ENCODE data around the gene NYAP2.

The NYAP2 gene

GRCh38 chr2:225493420-225494099 is 94.0 kb downstream of the NYAP2 start:
- Histone ChIP-seq H3K4me3 (ENCODE audit: low read length) (no peak overlapping the region), H3K9ac (ENCODE audit: low read length) (no peak overlapping the region), H3K27me3 (ENCODE audit: control insufficient read depth, insufficient read depth, low read length) (no peaks in the 10 kb centered on the region), H3K36me3 (ENCODE audit: control insufficient read depth, insufficient read depth, low read length) (no peaks in the 10 kb centered on the region), H3K4me1 (ENCODE audit: control insufficient read depth, insufficient read depth, low read length) (no peaks in the 10 kb centered on the region), H3K9me3 (ENCODE audit: control insufficient read depth, low read length) (no peaks in the 10 kb centered on the region)

GRCh38 chr2:225494100-225494459 is 94.6 kb downstream of the NYAP2 start:
- Histone ChIP-seq H3K4me1 (ENCODE audit: control insufficient read depth, insufficient read depth, low read length) (no peaks in the 10 kb centered on the region), H3K27me3 (ENCODE audit: control insufficient read depth, insufficient read depth, low read length) (no peaks in the 10 kb centered on the region), H3K9me3 (ENCODE audit: control insufficient read depth, low read length) (no peaks in the 10 kb centered on the region), H3K4me3 (ENCODE audit: low read length) (no peak overlapping the region), H3K9ac (ENCODE audit: low read length) (no peak overlapping the region), H3K36me3 (ENCODE audit: control insufficient read depth, insufficient read depth, low read length) (no peaks in the 10 kb centered on the region)

GRCh38 chr2:225495706-225496105 is 96.2 kb downstream of the NYAP2 start:
- Histone ChIP-seq H3K27me3 (ENCODE audit: control insufficient read depth, insufficient read depth, low read length) (no peaks in the 10 kb centered on the region), H3K9me3 (ENCODE audit: control insufficient read depth, low read length) (no peaks in the 10 kb centered on the region), H3K9ac (ENCODE audit: low read length) (no peak overlapping the region), H3K36me3 (ENCODE audit: control insufficient read depth, insufficient read depth, low read length) (no peaks in the 10 kb centered on the region), H3K4me3 (ENCODE audit: low read length) (no peak overlapping the region), H3K4me1 (ENCODE audit: control insufficient read depth, insufficient read depth, low read length) (no peaks in the 10 kb centered on the region)

- H3K4me1 ChIP-seq (ENCODE audit: control insufficient read depth, insufficient read depth, low read length): no peaks in the 10 kb centered on the region
- no peaks in the 10 kb centered on the region for H3K36me3 ChIP-seq (ENCODE audit: control insufficient read depth, insufficient read depth, low read length)
- H3K9ac ChIP-seq (ENCODE audit: low read length): no peak overlapping the region
- H3K9me3 ChIP-seq (ENCODE audit: control insufficient read depth, low read length): no peaks in the 10 kb centered on the region
- H3K27me3 ChIP-seq (ENCODE audit: control insufficient read depth, insufficient read depth, low read length): no peaks in the 10 kb centered on the region
- no peak overlapping the region for H3K4me3 ChIP-seq (ENCODE audit: low read length)
These were observed 97.1 kb downstream of the NYAP2 start for GRCh38 chr2:225496568-225496967.

- no peaks in the 10 kb centered on the region for H3K36me3 ChIP-seq (ENCODE audit: control insufficient read depth, insufficient read depth, low read length)
- H3K9ac ChIP-seq (ENCODE audit: low read length): no peak overlapping the region
- no peak overlapping the region for H3K4me3 ChIP-seq (ENCODE audit: low read length)
- H3K27me3 ChIP-seq (ENCODE audit: control insufficient read depth, insufficient read depth, low read length): no peaks in the 10 kb centered on the region
- H3K9me3 ChIP-seq (ENCODE audit: control insufficient read depth, low read length): no peaks in the 10 kb centered on the region
- H3K4me1 ChIP-seq (ENCODE audit: control insufficient read depth, insufficient read depth, low read length): no peaks in the 10 kb centered on the region
These were observed 97.7 kb downstream of the NYAP2 start for GRCh38 chr2:225497166-225497565.

GRCh38 chr2:225501022-225501421 is 101.5 kb downstream of the NYAP2 start:
- no peaks in the 10 kb centered on the region for H3K36me3 ChIP-seq (ENCODE audit: control insufficient read depth, insufficient read depth, low read length)
- H3K9ac ChIP-seq (ENCODE audit: low read length): no peak overlapping the region
- no peaks in the 10 kb centered on the region for H3K4me1 ChIP-seq (ENCODE audit: control insufficient read depth, insufficient read depth, low read length)
- no peaks in the 10 kb centered on the region for H3K9me3 ChIP-seq (ENCODE audit: control insufficient read depth, low read length)
- H3K27me3 ChIP-seq (ENCODE audit: control insufficient read depth, insufficient read depth, low read length): no peaks in the 10 kb centered on the region
- H3K4me3 ChIP-seq (ENCODE audit: low read length): no peak overlapping the region

DNA sequence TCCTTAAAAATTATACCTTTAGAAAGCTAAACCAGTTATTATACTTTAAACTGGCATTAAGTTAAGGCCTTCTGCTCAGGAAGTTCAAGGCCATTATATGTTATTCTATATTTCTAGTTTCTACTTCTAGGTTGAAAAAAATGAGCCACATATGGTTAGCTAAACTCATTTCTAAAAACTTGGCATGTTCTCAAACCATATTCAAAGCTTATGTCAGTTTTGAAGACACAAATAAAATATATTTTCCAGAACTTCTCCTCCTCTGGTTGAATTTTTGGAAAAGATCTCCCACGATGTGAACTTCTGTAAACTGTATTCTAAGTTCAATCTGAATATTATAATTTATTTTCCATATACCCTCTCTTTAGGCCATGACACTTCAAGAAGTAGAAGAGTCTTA is 103.5 kb downstream of the NYAP2 start:
- H3K27me3 ChIP-seq (ENCODE audit: control insufficient read depth, insufficient read depth, low read length): no peaks in the 10 kb centered on the region
- H3K4me1 ChIP-seq (ENCODE audit: control insufficient read depth, insufficient read depth, low read length): no peaks in the 10 kb centered on the region
- no peak overlapping the region for H3K9ac ChIP-seq (ENCODE audit: low read length)
- no peaks in the 10 kb centered on the region for H3K9me3 ChIP-seq (ENCODE audit: control insufficient read depth, low read length)
- no peaks in the 10 kb centered on the region for H3K36me3 ChIP-seq (ENCODE audit: control insufficient read depth, insufficient read depth, low read length)
- H3K4me3 ChIP-seq (ENCODE audit: low read length): no peak overlapping the region

- Histone ChIP-seq H3K27me3 (ENCODE audit: control insufficient read depth, insufficient read depth, low read length) (no peaks in the 10 kb centered on the region), H3K4me1 (ENCODE audit: control insufficient read depth, insufficient read depth, low read length) (peaks cover 13% of the 10 kb centered on the region)
These were observed 111.3 kb downstream of the NYAP2 start for GRCh38 chr2:225510796-225511195.

GRCh38 chr2:225512469-225512868 is 113.0 kb downstream of the NYAP2 start:
- Histone ChIP-seq H3K4me3 (ENCODE audit: low read length) (no peak overlapping the region), H3K4me1 (ENCODE audit: control insufficient read depth, insufficient read depth, low read length) (peaks cover 13% of the 10 kb centered on the region), H3K27me3 (ENCODE audit: control insufficient read depth, insufficient read depth, low read length) (no peaks in the 10 kb centered on the region), H3K9me3 (ENCODE audit: control insufficient read depth, low read length) (no peaks in the 10 kb centered on the region), H3K9ac (ENCODE audit: low read length) (no peak overlapping the region), H3K36me3 (ENCODE audit: control insufficient read depth, insufficient read depth, low read length) (no peaks in the 10 kb centered on the region)

More at GRCh38 chr2:225510796-225511195, 111.3 kb downstream of the NYAP2 start:
- Histone ChIP-seq H3K9me3 (ENCODE audit: control insufficient read depth, low read length) (no peaks in the 10 kb centered on the region), H3K9ac (ENCODE audit: low read length) (no peak overlapping the region), H3K4me3 (ENCODE audit: low read length) (no peak overlapping the region), H3K36me3 (ENCODE audit: control insufficient read depth, insufficient read depth, low read length) (no peaks in the 10 kb centered on the region)

DNA sequence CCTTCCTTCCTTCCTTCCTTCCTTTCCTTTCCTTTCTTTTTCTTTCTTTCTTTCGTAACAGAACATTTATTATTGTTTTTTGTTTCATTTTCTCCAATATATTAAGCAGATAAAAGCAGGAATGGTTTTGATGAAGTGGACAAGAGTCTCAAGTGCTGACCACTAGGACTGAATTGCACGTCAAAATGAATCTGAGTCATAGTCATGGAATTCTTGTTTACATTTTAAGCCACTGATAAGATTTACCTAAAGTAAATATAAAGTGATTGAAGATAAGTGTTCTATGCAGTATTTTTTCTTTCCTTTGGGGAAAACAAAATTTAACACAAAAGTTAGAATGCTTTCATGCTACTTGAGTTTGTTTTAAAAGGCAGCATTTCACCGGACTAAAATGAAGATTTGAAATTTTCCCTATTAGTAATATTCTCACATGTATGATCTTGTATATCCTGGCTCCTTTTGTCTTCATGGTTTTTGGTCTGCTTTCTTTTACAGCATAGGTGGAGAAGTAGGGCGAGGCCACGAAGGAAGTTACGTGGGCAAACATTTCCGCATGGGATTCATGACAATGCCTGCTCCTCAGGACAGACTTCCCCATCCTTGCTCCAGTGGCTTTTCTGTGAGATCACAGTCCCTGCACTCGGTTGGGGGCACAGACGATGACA is 113.5 kb downstream of the NYAP2 start:
- peaks cover 13% of the 10 kb centered on the region for H3K4me1 ChIP-seq (ENCODE audit: control insufficient read depth, insufficient read depth, low read length)
- no peak overlapping the region for H3K9ac ChIP-seq (ENCODE audit: low read length)
- H3K9me3 ChIP-seq (ENCODE audit: control insufficient read depth, low read length): no peaks in the 10 kb centered on the region
- no peaks in the 10 kb centered on the region for H3K36me3 ChIP-seq (ENCODE audit: control insufficient read depth, insufficient read depth, low read length)
- no peak overlapping the region for H3K4me3 ChIP-seq (ENCODE audit: low read length)
- H3K27me3 ChIP-seq (ENCODE audit: control insufficient read depth, insufficient read depth, low read length): no peaks in the 10 kb centered on the region

- no peaks in the 10 kb centered on the region for H3K27me3 ChIP-seq (ENCODE audit: control insufficient read depth, insufficient read depth, low read length)
- H3K9ac ChIP-seq (ENCODE audit: low read length): no peak overlapping the region
- no peak overlapping the region for H3K4me3 ChIP-seq (ENCODE audit: low read length)
- no peaks in the 10 kb centered on the region for H3K9me3 ChIP-seq (ENCODE audit: control insufficient read depth, low read length)
- H3K4me1 ChIP-seq (ENCODE audit: control insufficient read depth, insufficient read depth, low read length): peaks cover 13% of the 10 kb centered on the region
- H3K36me3 ChIP-seq (ENCODE audit: control insufficient read depth, insufficient read depth, low read length): no peaks in the 10 kb centered on the region
These were observed 115.5 kb downstream of the NYAP2 start for GRCh38 chr2:225515033-225515432.

DNA sequence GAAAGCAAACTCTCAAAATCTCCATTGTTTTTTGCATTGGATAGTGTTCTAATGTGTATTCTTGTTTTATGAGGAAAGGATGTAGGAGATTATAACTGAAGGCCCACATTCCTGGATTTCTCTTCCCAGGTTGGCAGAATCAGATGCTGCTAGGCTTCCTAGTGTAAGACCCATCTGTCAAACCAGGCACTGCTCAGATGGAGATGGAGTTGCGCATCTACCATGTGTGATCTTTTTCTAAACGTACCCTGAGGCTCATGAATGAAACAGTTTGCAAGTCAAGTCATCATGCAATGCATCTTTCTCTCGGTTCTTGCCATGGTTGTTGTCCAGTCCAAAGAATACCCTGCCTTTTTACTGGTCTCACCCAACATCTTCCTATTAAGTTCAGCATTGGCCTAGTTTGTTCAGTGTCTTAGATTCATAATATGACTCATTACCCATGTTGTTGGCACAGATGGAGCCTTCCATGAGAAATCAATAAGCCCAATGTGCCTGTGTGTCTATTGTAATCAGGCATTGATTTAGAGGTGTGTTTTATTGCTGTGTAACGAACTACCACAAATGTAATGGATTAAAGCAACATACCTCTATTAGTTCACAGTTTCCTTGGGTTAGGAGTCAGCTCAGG is 127.4 kb downstream of the NYAP2 start:
- Histone ChIP-seq H3K9ac (ENCODE audit: low read length) (no peak overlapping the region), H3K4me1 (ENCODE audit: control insufficient read depth, insufficient read depth, low read length) (no peaks in the 10 kb centered on the region), H3K36me3 (ENCODE audit: control insufficient read depth, insufficient read depth, low read length) (no peaks in the 10 kb centered on the region), H3K9me3 (ENCODE audit: control insufficient read depth, low read length) (no peaks in the 10 kb centered on the region), H3K4me3 (ENCODE audit: low read length) (no peak overlapping the region), H3K27me3 (ENCODE audit: control insufficient read depth, insufficient read depth, low read length) (no peaks in the 10 kb centered on the region)

All from mucosa of stomach (tissue), 1 donor.